Stimulated activated naive CD8-positive, alpha-beta T cell treated with anti-CD3 and anti-CD28 coated beads, Interleukin-15, Interleukin-2, amounts not matched to agents 100 U/mL and 50 U/mL, for 24 hours (primary cell): Measurements from ENCODE around the gene ETAA1.

Experiments
- ATAC-seq: fragments of 150-1000 bp; cut with Tn5 transposase; one replicate; pipeline ENCODE4 v1.10.0; 2021
- DNase-seq: peaks from one replicate; pipeline ENCODE4 v3.0.0; 2021

Gene ETAA1

GRCh38 chr2:67397143-67397986 is at the start of gene ETAA1:
TSS of gene ETAA1 (plus strand) at chr2:67397333. CDS start at chr2:67397449, 116 bp downstream.
- ATAC-seq (peak; percentile 100), DNase-seq (peak; percentile 92)

- no peak for ATAC-seq
- DNase-seq = no peak
Observed at GRCh38 chr2:67366832-67367412, 30.2 kb upstream of the ETAA1 start.

GRCh38 chr2:67374481-67374880 is 22.7 kb upstream of the ETAA1 start:
- ATAC-seq (no peak), DNase-seq (no peak)

DNA sequence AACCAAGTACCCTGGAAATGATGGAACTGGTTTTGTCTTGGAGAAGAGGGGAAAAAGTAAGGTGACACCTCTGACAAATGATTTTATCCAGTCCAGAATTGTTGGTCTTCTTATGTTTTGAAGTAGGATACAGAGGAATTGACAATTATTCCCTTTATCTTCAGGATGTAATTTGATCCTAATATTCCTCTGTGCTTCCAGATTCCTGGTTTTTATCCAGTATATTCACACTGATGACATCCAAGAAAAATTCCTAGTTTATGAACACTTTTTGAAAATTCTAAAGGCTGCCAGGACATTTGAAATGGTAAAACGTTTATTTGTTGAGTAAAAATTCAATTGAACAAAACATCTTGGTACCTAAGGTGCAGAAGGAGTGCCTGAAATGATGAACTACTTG is 22.2 kb upstream of the ETAA1 start:
- ATAC-seq = no peak

DNA sequence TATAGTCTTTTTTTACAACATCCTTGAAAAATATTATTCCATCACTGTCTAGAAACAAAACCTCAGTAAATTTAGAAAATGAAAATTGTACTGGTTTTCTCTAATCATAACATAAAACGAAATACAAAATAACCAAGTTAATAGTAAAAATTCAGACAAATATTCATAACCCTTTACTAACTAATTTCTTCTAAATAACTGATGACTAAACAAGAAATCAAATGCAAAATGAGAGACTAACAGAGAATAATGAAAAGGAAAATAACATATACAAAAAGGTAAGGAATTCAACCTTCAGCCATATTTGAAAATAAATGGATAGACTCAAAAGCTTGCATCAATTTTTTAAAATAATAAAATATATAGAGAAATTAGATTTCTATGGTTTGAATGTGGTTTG is 18.6 kb upstream of the ETAA1 start:
- DNase-seq = no peak
- ATAC-seq = no peak

More for the DNA sequence above, 22.2 kb upstream of the ETAA1 start:
- no peak for DNase-seq

GRCh38 chr2:67379048-67379447 is 18.1 kb upstream of the ETAA1 start:
- DNase-seq = no peak
- no peak for ATAC-seq

GRCh38 chr2:67384123-67384822 is 12.9 kb upstream of the ETAA1 start:
- no peak for ATAC-seq

DNA sequence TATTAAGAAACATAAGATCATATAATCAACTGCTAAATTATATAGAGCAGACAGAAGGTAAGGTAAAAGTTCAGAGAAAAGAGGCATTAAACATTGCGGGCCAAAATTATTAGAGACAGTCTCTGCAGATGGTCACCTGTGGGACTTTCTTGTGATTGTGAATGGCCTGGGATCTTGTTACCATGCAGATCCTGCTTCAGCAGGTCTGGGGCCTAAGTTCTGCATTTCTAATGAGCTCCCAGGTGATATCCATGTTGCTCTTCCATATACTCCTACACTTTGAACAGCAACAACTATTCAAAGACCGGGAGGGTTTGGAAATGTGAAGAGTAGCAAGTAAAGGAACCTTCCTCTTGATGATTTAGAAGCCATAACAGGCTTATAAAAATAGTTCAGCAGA is 8.5 kb upstream of the ETAA1 start:
- DNase-seq (no peak), ATAC-seq (no peak)

More at GRCh38 chr2:67384123-67384822, 12.9 kb upstream of the ETAA1 start:
- DNase-seq = no peak

DNA sequence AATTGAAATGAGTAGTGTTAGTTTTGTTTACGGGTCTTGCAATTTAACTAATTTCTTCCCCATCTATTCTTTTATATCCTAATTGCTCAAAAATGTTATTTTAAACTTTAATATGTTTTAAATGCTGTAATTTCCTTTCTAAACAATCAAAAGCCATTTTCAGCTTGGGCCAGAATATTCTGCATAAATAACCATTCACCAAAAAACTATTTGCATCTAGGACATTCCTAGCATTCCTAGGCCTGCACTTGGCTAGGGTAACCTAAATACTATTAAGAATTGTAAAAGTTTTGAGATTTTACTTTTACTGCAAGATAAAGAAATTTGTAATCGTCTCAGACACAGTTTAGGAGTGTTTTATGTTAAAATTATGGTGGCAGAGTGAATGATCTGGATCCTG is 7.8 kb upstream of the ETAA1 start:
- ATAC-seq (no peak), DNase-seq (no peak)

DNA sequence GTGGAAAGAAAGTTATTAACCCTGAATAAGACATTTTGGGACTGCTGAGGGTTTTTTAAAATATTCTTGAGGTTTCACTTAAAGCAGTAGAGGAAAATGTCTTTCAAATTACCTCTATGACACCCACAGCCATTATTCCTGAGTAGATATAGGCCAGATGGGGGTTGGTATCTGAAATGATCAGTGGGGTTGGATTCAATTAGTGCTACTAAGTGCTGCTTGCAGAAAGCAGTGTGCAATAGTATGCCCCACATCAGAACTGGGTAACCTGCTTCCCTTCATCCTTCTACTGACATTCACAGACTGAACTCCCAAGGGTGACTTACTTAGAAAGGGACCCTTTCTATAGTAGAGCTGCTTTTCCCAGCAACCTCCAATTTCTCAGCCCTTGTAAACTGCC is 7.3 kb upstream of the ETAA1 start:
- ATAC-seq = no peak
- DNase-seq = no peak

GRCh38 chr2:67393237-67393636 is 3.9 kb upstream of the ETAA1 start:
- no peak for ATAC-seq
- no peak for DNase-seq

DNA sequence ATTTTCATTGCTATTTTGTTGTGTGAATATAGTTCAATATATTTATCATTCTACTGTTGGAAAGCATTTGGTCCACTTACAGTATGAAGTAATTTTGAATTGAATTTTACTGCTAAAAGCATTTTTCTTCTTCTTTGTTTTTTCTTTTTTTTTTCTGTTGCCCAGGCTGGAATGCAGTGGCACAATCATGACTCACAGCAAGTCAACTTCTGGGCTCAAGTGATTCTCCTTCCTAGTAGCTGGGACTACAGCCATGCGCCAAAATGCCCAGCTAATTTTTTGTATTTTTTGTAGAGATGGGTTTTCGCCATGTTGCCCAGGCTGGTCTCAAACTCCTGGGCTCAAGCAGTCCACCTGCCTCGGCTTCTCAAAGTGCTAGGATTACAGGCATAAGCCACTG is 2.4 kb upstream of the ETAA1 start:
- ATAC-seq = no peak
- no peak for DNase-seq

DNA sequence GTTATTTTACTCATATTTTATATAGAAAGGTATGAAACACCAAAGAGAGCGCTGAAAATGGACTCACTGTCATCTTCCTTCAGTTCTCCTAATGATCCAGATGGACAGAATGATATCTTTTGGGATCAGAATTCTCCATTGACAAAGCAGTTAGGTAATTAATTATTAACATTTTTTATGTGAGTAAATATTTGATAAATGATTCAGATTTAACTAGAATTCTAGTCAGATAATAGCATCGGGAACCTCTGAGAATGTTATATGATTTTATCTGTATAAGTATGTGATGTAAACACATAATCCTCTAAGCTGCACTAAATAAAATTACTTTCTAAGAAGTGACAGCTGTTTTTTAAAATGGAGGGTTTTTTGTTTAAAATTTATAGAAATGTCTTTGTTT is 2.0 kb downstream of the ETAA1 start:
- ATAC-seq = no peak
- no peak for DNase-seq

- DNase-seq = no peak
- no peak for ATAC-seq
Observed at GRCh38 chr2:67399831-67400489, 2.8 kb downstream of the ETAA1 start.

DNA sequence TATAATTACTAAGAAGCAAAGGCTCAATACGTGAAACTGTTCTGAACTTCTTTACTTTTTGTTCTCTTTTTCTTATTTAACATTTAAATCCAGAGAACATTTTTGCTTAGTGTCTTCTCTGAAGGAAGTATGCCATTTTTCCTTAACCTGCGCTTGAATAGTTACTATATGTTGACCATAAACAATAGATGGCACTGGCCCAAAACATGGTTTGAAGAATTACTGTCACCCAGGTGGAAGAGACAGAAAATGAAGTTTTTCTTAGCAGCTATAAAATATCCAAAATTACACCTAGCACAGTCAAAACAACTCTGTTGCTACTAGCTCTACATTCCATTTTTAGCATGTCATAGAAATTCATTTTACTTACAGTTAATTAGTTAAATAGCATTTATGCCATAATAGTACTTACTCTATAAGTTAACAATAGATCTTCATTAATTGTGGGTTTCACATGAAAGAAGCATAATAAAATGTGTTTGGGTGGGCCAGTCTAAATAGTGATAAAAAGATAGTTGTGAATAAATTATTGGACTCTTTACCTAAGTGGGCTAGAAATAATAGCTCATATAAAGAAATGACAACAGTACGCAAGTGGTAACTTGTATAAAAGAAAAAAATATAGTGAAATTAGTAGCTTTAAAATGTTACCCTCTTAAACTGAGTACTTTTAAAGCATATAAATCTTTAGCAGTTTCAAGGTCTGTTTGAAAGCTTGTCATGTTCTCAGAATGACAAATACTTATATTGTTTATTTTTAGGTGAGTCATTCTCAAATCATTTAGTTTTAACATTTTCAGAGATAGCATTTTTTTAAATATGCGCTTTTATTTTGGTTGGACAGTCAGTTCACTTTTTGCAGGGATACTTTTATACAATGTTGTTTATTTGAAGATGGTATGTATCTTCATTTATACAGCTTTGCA is 3.7 kb downstream of the ETAA1 start:
- DNase-seq (no peak), ATAC-seq (no peak)

DNA sequence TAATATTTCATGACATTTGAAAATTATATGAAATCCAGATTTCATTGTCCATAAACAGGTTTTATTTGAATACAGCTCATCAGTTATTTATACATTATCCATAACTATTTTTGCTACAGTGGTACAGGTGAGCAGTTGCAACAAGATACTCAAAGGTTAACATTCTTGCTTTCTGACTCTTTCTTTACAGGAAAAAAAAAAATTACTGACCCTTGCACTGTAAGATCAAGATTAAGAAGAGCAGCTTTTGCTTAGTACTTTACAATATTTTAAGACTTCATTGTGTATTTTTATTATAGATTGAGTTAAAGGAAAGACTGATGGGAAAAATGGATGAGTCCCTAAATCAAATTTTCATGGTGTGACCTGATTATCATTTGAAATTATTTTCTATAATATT is 11.2 kb downstream of the ETAA1 start:
- DNase-seq (no peak), ATAC-seq (no peak)

- no peak for ATAC-seq
- no peak for DNase-seq
Observed at GRCh38 chr2:67412424-67412823, 15.3 kb downstream of the ETAA1 start.

DNA sequence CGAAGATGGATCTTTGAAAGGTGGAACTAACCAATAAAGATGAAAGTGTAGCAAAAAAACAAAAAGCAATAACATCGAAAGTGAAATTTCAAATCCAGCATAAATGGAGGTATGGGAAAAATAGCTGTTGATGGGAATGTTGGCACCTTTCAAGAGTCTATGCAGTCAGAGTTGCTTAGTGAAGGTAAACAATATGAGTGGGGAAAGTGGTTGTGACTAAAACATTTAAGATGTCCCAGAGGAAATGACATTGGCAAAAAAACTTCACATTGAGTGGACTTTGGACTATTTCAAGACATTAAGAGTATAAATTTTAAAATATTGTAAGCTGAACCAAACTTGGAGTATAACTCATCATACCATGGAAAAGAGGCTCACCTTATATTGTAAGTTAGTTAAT is 17.7 kb downstream of the ETAA1 start:
- no peak for ATAC-seq

DNA sequence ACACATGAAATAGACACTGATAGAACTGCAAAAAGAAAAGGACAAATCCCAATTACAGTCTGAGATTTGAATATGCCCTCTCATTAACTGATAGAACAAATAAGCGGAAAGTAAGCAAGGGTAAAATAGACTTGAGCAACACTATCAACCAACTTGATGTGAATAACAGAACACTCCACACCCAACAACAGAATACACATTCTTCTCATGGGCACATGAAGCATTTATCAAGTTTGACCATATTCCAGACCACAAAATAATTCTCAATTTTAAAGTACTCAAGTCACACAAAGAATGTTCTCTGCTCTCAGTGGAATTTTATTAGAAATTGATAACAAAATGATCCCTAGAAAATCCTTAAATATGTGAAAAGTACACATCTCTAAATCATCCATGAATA is 19.0 kb downstream of the ETAA1 start:
- ATAC-seq (no peak), DNase-seq (no peak)

More for the DNA sequence above, 17.7 kb downstream of the ETAA1 start:
- no peak for DNase-seq

- ATAC-seq = no peak
- DNase-seq = no peak
Observed at GRCh38 chr2:67423489-67423888, 26.4 kb downstream of the ETAA1 start.

GRCh38 chr2:67436221-67436620 is 39.1 kb downstream of the ETAA1 start:
- DNase-seq (no peak), ATAC-seq (no peak)

GRCh38 chr2:67437114-67437513 is 40.0 kb downstream of the ETAA1 start:
- DNase-seq (no peak), ATAC-seq (no peak)
